AG04449 (cell line): ENCODE data around the gene ZNF286A.
"Not testable (repeated sequence)": the region's sequence is repeated elsewhere in the genome, so short reads cannot be mapped to it uniquely, and the experiment has no call there.

Experiments
- CTCF ChIA-PET: fragments of 350-600 bp; formaldehyde crosslinking; extraction: SDS; loops from one replicate; lab custom pipeline; 2021; ENCODE audit warnings: antibody characterized with exemption; lab: Yijun Ruan, JAX
- POLR2A ChIA-PET: fragments of 400-600, 350-600 bp; formaldehyde crosslinking; extraction: SDS; loops from one replicate; lab custom pipeline; 2020; ENCODE audit warnings: antibody characterized with exemption, inconsistent platforms; lab: Yijun Ruan, JAX
- DNase-seq: peaks from one replicate; pipeline ENCODE4 v3.0.0-alpha.2; 2010; ENCODE audit warnings: low read depth, low spot score
- H3K4me3 ChIP-seq: 2 replicates; pipeline ENCODE4 v1.5.1; 2011; ENCODE audit warnings: low read depth, mild to moderate bottlenecking, control low read depth, low read length
- TF ChIP-seq, protein P1 (sequence below): IDR thresholded peaks from one replicate; pipeline ENCODE4 v1.5.1; 2011; ENCODE audit warnings: mild to moderate bottlenecking, moderate library complexity, low read length, control low read depth, inconsistent platforms; ENCODE audit not compliant: insufficient read depth; ENCODE audit errors: missing control alignments

Gene ZNF286A

GRCh38 chr17:15699413-15699924 lies at the start of gene ZNF286A:
TSS of gene ZNF286A (plus strand) at chr17:15699752. CDS start at chr17:15700330, 578 bp downstream.
- CTCF ChIA-PET, POLR2A ChIA-PET: not testable (repeated sequence)
- DNase-seq: peak; percentile 92
- peak within 1 kb of the TSS; percentile 59 for H3K4me3 ChIP-seq

DNA sequence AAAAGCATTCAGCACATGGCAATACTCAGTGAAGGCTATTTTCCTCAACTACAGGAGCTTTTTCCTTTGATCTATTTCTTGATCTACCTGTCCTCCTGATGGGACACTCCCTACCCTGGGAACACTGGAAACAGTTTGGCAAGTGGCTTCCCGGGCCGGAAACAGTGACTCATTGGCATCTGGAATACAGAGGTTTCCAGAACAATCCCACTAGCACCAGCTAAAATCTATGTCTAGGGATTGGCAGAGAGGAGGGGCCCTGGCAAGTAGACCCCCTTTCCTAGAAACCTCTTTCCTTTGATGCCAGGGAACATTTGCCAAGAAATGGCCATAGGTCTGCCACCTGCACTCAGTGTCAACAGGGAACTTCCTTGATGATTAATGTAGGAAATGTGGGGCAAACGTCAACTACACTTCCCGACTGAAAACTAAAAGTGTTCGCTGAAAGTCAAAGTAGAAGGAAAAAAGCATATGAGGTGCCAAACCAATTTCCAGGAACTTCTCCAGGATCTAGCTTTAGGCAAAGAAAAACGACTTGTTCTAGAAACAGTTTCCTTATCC lies 49.6 kb upstream of the ZNF286A start:
- H3K4me3 ChIP-seq: peak overlapping the region; percentile 99
- DNase-seq: no peak
- ChIA-PET POLR2A (interaction anchor here (0.6 kb wide), 1 partner anchor 791 kb away, joined by 4 read pairs; no protein-coding TSS in a partner anchor), CTCF (no interaction called here)
- TF ChIP-seq, protein P1, sequence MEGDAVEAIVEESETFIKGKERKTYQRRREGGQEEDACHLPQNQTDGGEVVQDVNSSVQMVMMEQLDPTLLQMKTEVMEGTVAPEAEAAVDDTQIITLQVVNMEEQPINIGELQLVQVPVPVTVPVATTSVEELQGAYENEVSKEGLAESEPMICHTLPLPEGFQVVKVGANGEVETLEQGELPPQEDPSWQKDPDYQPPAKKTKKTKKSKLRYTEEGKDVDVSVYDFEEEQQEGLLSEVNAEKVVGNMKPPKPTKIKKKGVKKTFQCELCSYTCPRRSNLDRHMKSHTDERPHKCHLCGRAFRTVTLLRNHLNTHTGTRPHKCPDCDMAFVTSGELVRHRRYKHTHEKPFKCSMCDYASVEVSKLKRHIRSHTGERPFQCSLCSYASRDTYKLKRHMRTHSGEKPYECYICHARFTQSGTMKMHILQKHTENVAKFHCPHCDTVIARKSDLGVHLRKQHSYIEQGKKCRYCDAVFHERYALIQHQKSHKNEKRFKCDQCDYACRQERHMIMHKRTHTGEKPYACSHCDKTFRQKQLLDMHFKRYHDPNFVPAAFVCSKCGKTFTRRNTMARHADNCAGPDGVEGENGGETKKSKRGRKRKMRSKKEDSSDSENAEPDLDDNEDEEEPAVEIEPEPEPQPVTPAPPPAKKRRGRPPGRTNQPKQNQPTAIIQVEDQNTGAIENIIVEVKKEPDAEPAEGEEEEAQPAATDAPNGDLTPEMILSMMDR: no peak

DNA sequence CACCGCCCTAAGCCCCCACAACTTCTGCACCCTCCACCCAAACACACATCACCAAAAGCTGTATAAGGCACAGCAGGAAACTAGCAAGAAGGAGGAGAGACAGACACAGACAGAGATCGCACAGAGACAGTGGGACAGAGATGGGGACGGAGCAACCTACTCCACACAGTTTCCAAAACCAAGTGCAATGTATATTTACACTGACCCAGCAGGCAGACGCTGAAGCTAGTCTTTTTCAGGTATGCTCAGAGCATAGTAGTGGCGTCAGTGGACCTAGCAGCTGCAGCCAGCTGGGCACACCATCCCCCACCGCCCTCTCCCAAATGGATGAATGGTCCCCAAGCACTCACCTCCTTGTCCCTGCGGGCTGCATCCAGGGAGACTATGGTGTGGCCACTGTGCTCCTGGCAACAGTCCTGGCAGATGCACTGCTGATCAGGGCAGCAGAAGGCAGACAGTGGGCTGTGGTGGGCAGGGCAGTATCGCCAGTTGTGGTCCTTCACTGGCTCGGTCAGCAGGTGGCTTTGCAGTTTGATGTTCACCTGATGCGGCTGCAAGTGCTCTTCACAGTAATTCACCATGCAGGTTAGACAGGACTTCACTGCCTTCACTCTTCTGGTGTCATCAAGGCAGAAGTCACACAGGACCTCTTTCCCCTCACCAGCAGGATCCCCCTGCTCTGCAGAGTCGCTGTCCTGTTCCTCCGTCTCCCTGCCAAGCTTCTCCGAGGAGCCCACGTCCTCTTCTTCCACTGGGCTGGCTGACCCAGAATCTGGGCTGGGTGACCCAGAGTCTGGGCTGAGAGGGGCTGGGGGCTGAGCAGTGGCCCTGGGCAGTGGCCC lies 48.6 kb upstream of the ZNF286A start:
- DNase-seq: no peak
- TF ChIP-seq, protein P1: no peak
- ChIA-PET POLR2A (interaction anchor here (1.0 kb wide), 1 partner anchor 258 kb away, joined by 3 read pairs; no protein-coding TSS in a partner anchor), CTCF (no interaction called here)
- peak overlapping the region; percentile 99 for H3K4me3 ChIP-seq

DNA sequence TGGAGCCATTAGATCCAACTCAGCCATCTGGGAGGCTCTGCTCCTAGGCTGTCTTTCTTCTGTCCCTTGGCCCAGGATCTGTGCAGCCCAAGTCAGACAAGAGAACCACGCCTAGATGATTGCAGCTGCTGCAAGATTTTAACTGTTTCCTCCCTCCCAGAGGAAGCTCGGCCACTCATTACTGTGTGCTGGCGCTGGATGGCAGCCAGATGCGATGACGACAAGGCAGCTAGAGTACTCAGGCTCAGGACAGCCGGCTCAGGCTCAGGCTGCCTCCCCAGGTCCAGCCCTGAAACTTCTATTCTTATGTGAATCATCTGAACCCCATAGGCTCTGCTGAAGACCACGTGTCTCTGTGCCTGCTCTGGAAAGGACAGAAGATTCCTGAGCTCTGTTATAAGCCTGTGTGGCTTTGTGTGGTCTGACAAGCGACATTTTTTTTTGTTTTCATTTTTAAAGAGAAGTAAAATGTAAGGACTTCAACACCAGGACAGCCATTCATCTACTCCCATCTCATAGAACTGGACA lies 47.9 kb upstream of the ZNF286A start:
- peak overlapping the region; percentile 99 for H3K4me3 ChIP-seq
- DNase-seq: peak; percentile 91
- POLR2A ChIA-PET: interaction anchor here (1.0 kb wide), 1 partner anchor 259 kb away, joined by 3 read pairs; no protein-coding TSS in a partner anchor
- TF ChIP-seq, protein P1: no peak
- CTCF ChIA-PET: no interaction called here

GRCh38 chr17:15652960-15653359 lies 46.6 kb upstream of the ZNF286A start:
- no peak overlapping the region for H3K4me3 ChIP-seq
- TF ChIP-seq, protein P1: no peak
- ChIA-PET CTCF (no interaction called here), POLR2A (no interaction called here)
- no peak for DNase-seq

DNA sequence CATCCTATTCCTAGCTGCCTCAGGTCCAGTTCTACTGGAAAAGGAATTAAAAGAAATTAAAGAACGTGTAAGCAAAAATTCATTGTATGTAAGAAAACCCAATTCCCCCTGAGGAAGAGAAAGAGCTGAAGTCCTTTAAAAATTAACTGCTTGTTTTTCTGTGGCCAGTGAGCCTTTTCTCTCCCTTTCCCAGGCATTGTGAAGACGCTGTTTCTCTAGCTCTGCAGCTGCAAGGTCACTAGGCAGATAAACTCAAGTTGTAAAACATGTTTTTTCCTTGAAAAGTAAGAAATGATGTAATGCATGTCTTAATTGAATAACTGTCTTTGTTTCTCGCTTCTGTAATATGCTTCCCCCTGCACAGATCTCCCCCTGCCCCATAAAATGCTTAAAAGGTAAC lies 45.2 kb upstream of the ZNF286A start:
- DNase-seq, POLR2A ChIA-PET, H3K4me3 ChIP-seq, CTCF ChIA-PET: not testable (repeated sequence)
